ENCODE results near the gene NFATC1. TPM values are rescaled to one million over a fixed set of nuclear protein-coding genes. Genes with fewer than 3 reads are reported as not detected.

The NFATC1 gene
- total and polyA plus RNA-seq, 7 experiments from 2014 or later: 27.1 to 87.2 (median 53.4) TPM

DNA sequence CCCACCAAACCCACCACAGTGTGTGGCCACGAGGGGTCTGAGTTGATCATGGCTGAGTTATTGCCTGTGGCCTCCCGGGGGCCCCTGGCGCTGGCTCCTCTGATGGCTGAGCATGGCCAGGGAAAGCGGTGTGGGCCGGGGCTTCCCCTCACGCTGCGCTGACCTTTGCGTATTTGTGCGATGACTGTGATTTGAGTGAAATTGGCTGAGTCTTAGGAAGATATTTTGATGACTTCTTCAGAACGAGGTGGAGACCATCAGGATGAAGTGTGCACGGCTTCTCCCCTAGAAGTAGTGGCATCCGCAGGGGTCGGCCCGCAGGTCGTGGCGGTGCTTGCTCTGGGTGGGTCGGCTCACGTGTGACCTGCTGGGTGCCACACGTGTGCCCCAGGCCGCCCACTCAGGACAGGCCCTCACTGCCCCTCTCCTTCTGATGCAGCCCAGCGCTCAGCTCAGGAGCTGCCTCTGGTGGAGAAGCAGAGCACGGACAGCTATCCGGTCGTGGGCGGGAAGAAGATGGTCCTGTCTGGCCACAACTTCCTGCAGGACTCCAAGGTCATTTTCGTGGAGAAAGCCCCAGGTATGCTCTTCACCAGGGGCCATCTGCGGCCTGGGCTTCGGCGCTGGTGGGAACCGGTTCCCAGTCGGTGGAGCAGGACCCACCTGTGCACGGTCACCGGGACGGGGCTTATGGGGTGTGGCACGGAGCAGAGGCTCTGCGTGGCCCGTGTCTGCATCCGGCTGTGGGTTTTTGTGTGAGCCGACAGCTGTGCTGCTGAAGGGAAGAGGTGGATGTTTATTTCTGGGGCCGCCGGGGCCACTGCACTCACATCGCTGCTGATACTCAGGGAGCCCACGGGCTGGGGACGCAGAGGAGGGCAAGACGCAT is 55.8 kb downstream of the NFATC1 start:
- H3K9me3 ChIP-seq (ENCODE audit: control insufficient read depth in 2 of 3, low read length in 3 of 3): no peaks in the 10 kb centered on the region
- Mint-ChIP-seq H3K4me1 (peaks cover 2 to 10% (median 6%) of the 10 kb centered on the region in 7 donors), H3K9me3 (no peaks in the 10 kb centered on the region), H3K36me3 (peaks cover 0 to 23% (median 4%) of the 10 kb centered on the region in 5 donors), H3K27ac (peak overlapping the region in 1 of 9 donors; percentile 43), H3K4me3 (no peak overlapping the region), H3K27me3 (no peaks in the 10 kb centered on the region)
- no peaks in the 10 kb centered on the region for H3K27me3 ChIP-seq (ENCODE audit: control insufficient read depth in 2 of 2, insufficient read depth in 2 of 2, low read length in 2 of 2)
- ATAC-seq (no peak), DNase-seq (no peak)
- intact Hi-C loops (cut with micrococcal nuclease): no loop called here
- ChIA-PET CTCF (no interaction called here), POLR2A (no interaction called here)
- H3K27ac ChIP-seq (ENCODE audit: low read depth, low read length): no peak overlapping the region
- peaks cover 0 to 93% (median 5%) of the 10 kb centered on the region in 3 experiments for H3K36me3 ChIP-seq (ENCODE audit: control insufficient read depth in 2 of 3, insufficient read depth in 3 of 3, low read length in 3 of 3)
- H3K4me1 ChIP-seq (ENCODE audit: control insufficient read depth in 2 of 2, insufficient read depth in 2 of 2, low read length in 2 of 2): no peaks in the 10 kb centered on the region
- no peak overlapping the region for H3K4me3 ChIP-seq (ENCODE audit: low read length)

- intact Hi-C loops (cut with micrococcal nuclease): no loop called here
- Histone ChIP-seq H3K4me3 (ENCODE audit: low read length) (no peak overlapping the region), H3K27me3 (ENCODE audit: control insufficient read depth in 2 of 2, insufficient read depth in 2 of 2, low read length in 2 of 2) (no peaks in the 10 kb centered on the region), H3K9me3 (ENCODE audit: control insufficient read depth in 2 of 3, low read length in 3 of 3) (no peaks in the 10 kb centered on the region), H3K36me3 (ENCODE audit: control insufficient read depth in 2 of 3, insufficient read depth in 3 of 3, low read length in 3 of 3) (peaks cover 0 to 94% (median 5%) of the 10 kb centered on the region in 3 experiments), H3K27ac (ENCODE audit: low read depth, low read length) (no peak overlapping the region), H3K4me1 (ENCODE audit: control insufficient read depth in 2 of 2, insufficient read depth in 2 of 2, low read length in 2 of 2) (no peaks in the 10 kb centered on the region)
- ATAC-seq (no peak), DNase-seq (no peak)
- Mint-ChIP-seq H3K9me3 (no peaks in the 10 kb centered on the region), H3K4me3 (no peak overlapping the region), H3K4me1 (peaks cover 2 to 10% (median 4%) of the 10 kb centered on the region in 7 donors), H3K27ac (peak overlapping the region in 2 of 9 donors; percentile 25 to 51), H3K27me3 (no peaks in the 10 kb centered on the region), H3K36me3 (peaks cover 0 to 29% (median 4%) of the 10 kb centered on the region in 5 donors)
- ChIA-PET CTCF (interaction anchor here (0.6 kb wide), 1 partner anchor 68 kb away, joined by 3 read pairs; no protein-coding TSS in a partner anchor), POLR2A (no interaction called here)
These were observed 56.7 kb downstream of the NFATC1 start for GRCh38 chr18:79452190-79452990.

DNA sequence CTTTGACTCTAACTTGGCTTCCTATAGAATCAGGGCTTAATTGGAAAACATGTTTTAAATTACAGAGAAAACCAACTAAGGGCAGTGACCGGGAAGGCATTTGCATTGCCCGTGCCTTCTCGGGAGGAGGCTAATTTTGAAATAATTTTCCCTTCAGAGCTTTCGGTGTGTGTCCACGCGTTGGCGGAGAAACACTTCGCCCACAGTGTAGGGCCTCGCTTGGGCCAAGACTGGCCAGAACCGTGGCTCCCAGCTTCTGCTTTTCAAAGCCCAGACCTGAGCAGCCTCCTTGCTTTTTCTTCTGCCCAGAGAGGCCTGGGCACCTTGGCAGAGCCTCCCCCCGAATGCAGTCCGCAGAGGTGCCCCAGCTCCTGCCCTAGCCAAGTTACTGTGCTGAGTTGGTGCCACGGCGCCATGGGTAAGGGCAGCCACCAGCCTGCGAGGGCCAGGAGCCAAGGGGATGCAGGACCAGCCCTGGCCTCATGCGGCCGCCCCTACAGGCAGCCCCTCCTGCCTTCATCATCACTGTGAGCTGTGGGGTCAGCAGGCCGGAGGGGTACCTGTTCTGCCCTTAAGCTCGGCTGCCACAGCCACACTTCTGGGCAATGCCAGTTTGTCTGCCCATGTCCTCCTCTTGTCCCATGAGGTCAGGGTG is 57.4 kb downstream of the NFATC1 start:
- Histone ChIP-seq H3K4me1 (ENCODE audit: control insufficient read depth in 2 of 2, insufficient read depth in 2 of 2, low read length in 2 of 2) (no peaks in the 10 kb centered on the region), H3K27ac (ENCODE audit: low read depth, low read length) (no peak overlapping the region), H3K27me3 (ENCODE audit: control insufficient read depth in 2 of 2, insufficient read depth in 2 of 2, low read length in 2 of 2) (no peaks in the 10 kb centered on the region), H3K4me3 (ENCODE audit: low read length) (no peak overlapping the region), H3K9me3 (ENCODE audit: control insufficient read depth in 2 of 3, low read length in 3 of 3) (no peaks in the 10 kb centered on the region), H3K36me3 (ENCODE audit: control insufficient read depth in 2 of 3, insufficient read depth in 3 of 3, low read length in 3 of 3) (peaks cover 0 to 95% (median 5%) of the 10 kb centered on the region in 3 experiments)
- DNase-seq (no peak), ATAC-seq (no peak)
- peak overlapping the region in 3 of 9 donors; percentile 25 to 73 (median 59) for H3K27ac Mint-ChIP-seq
- H3K9me3 Mint-ChIP-seq: no peaks in the 10 kb centered on the region
- no peaks in the 10 kb centered on the region for H3K27me3 Mint-ChIP-seq
- peaks cover 0 to 10% (median 2%) of the 10 kb centered on the region in 7 donors for H3K4me1 Mint-ChIP-seq
- POLR2A ChIA-PET: no interaction called here
- peaks cover 0 to 29% (median 4%) of the 10 kb centered on the region in 5 donors for H3K36me3 Mint-ChIP-seq
- intact Hi-C loops (cut with micrococcal nuclease): no loop called here
- H3K4me3 Mint-ChIP-seq: no peak overlapping the region
- CTCF ChIA-PET: interaction anchor here (0.6 kb wide), 1 partner anchor 68 kb away, joined by 3 read pairs; no protein-coding TSS in a partner anchor

GRCh38 chr18:79453816-79454735 is 58.3 kb downstream of the NFATC1 start:
- no peak overlapping the region for H3K4me3 Mint-ChIP-seq
- peaks cover 0 to 95% (median 5%) of the 10 kb centered on the region in 3 experiments for H3K36me3 ChIP-seq (ENCODE audit: control insufficient read depth in 2 of 3, insufficient read depth in 3 of 3, low read length in 3 of 3)
- peaks cover 0 to 29% (median 4%) of the 10 kb centered on the region in 5 donors for H3K36me3 Mint-ChIP-seq
- ATAC-seq: no peak
- H3K4me3 ChIP-seq (ENCODE audit: low read length): no peak overlapping the region
- H3K4me1 ChIP-seq (ENCODE audit: control insufficient read depth in 2 of 2, insufficient read depth in 2 of 2, low read length in 2 of 2): no peaks in the 10 kb centered on the region
- H3K27me3 ChIP-seq (ENCODE audit: control insufficient read depth in 2 of 2, insufficient read depth in 2 of 2, low read length in 2 of 2): no peaks in the 10 kb centered on the region
- ChIA-PET POLR2A (interaction anchor here (0.6 kb wide), 1 partner anchor 24 kb away, joined by 5 read pairs; no protein-coding TSS in a partner anchor), CTCF (no interaction called here)
- H3K9me3 ChIP-seq (ENCODE audit: control insufficient read depth in 2 of 3, low read length in 3 of 3): no peaks in the 10 kb centered on the region
- peak overlapping the region in 4 of 9 donors; percentile 31 to 80 (median 60) for H3K27ac Mint-ChIP-seq
- intact Hi-C loops (cut with micrococcal nuclease): no loop called here
- peaks cover 0 to 10% (median 2%) of the 10 kb centered on the region in 7 donors for H3K4me1 Mint-ChIP-seq
- no peak for DNase-seq
- H3K27me3 Mint-ChIP-seq: no peaks in the 10 kb centered on the region
- no peak overlapping the region for H3K27ac ChIP-seq (ENCODE audit: low read depth, low read length)
- no peaks in the 10 kb centered on the region for H3K9me3 Mint-ChIP-seq

- no peaks in the 10 kb centered on the region for H3K27me3 Mint-ChIP-seq
- DNase-seq (no peak), ATAC-seq (no peak)
- intact Hi-C loops (cut with micrococcal nuclease): no loop called here
- ChIA-PET CTCF (no interaction called here), POLR2A (no interaction called here)
- H3K4me1 Mint-ChIP-seq: peaks cover 5 to 12% (median 7%) of the 10 kb centered on the region in 7 donors
- no peak overlapping the region for H3K4me3 ChIP-seq (ENCODE audit: low read length)
- no peak overlapping the region for H3K4me3 Mint-ChIP-seq
- H3K9me3 ChIP-seq (ENCODE audit: control insufficient read depth in 2 of 3, low read length in 3 of 3): no peaks in the 10 kb centered on the region
- no peak overlapping the region for H3K27ac ChIP-seq (ENCODE audit: low read depth, low read length)
- H3K36me3 Mint-ChIP-seq: peaks cover 0 to 23% (median 4%) of the 10 kb centered on the region in 5 donors
- no peaks in the 10 kb centered on the region for H3K4me1 ChIP-seq (ENCODE audit: control insufficient read depth in 2 of 2, insufficient read depth in 2 of 2, low read length in 2 of 2)
- peaks cover 0 to 97% (median 5%) of the 10 kb centered on the region in 3 experiments for H3K36me3 ChIP-seq (ENCODE audit: control insufficient read depth in 2 of 3, insufficient read depth in 3 of 3, low read length in 3 of 3)
- no peaks in the 10 kb centered on the region for H3K9me3 Mint-ChIP-seq
- H3K27ac Mint-ChIP-seq: no peak overlapping the region
- no peaks in the 10 kb centered on the region for H3K27me3 ChIP-seq (ENCODE audit: control insufficient read depth in 2 of 2, insufficient read depth in 2 of 2, low read length in 2 of 2)
These were observed 59.5 kb downstream of the NFATC1 start for GRCh38 chr18:79455261-79455660.
